Measurements from ENCODE around the gene CHMP4A.
A peak's percentile ranks its signal among the peaks of the same experiment; 100 is the strongest.

DNA sequence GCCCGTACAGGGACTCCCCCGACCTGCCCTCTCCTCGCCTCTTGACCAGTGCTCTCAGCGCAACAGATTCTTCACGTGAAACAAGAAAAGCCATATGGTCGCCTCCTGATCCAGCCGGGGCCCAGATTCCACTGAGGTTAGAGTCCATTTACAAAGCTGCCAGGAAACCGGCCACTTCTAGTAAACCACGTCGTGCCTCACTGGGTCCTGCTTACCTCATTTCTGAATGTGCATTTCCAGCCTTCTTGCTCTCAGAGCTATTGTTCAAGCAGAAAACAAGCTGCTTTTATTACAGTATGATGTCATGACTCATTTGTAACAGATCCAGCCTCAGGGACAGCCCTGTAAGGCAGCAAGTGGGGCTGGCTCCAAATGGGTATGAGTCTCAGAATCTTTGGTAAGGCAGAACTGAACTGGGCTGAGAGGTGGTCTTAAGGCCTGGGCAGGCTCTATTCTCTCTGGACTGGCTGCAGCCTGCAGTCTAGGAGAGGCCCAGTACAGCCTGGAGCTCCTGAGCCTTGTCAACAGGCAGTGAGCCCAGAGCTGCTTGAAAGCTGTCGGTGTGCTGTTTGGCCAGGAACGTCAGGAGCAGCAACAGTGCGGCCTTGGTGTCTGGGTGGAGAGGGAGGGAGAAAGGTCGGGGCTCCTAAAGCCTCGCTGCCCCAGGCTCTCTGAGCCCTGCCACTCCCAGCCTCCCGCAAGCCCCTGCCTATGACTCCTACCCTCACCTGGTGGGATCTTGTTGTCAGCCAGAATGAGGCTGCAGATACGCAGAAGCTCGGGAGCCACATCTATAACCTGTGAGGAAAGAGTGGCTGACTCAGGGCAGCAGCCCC, 33.1 kb downstream of the CHMP4A start:
- TF ChIP-seq, protein P1, sequence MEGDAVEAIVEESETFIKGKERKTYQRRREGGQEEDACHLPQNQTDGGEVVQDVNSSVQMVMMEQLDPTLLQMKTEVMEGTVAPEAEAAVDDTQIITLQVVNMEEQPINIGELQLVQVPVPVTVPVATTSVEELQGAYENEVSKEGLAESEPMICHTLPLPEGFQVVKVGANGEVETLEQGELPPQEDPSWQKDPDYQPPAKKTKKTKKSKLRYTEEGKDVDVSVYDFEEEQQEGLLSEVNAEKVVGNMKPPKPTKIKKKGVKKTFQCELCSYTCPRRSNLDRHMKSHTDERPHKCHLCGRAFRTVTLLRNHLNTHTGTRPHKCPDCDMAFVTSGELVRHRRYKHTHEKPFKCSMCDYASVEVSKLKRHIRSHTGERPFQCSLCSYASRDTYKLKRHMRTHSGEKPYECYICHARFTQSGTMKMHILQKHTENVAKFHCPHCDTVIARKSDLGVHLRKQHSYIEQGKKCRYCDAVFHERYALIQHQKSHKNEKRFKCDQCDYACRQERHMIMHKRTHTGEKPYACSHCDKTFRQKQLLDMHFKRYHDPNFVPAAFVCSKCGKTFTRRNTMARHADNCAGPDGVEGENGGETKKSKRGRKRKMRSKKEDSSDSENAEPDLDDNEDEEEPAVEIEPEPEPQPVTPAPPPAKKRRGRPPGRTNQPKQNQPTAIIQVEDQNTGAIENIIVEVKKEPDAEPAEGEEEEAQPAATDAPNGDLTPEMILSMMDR (IDR thresholded peaks at IDR 0.05): no peak
- TF ChIP-seq POLR2AphosphoS5 (IDR thresholded peaks at IDR 0.05; ENCODE audit: insufficient read depth in 1 of 2, low read depth in 1 of 2) (peak in 1 of 2 donors; percentile 52), POLR2A (IDR thresholded peaks at IDR 0.05) (no peak)

Data from vagina (tissue), 2 donors.